Spleen (tissue), 11 donors: ENCODE measurements around the gene TMEM130. TPM values are rescaled to one million over a fixed set of nuclear protein-coding genes. Genes with fewer than 3 reads are reported as not detected.

Source experiments
- DNase-seq: peaks from one replicate; pipeline ENCODE4 v3.0.0-alpha.2; 2020
- H3K27ac ChIP-seq, 8 donors: fragments of 200-600 bp; sonication (generic) in 7 of 8; 1 replicate in 4 of 8; 2 replicates in 4 of 8; pipeline versions ENCODE4 v1.5.0 to v1.8.0; 2016 to 2021; ENCODE audit warnings: inconsistent platforms in 4 of 8, mild to moderate bottlenecking in 4 of 8, moderate library complexity in 1 of 8
- H3K27me3 ChIP-seq, 7 donors: fragments of 200-600 bp; sonication (generic) in 6 of 7; replicated peaks in 1 of 7; 1 replicate in 4 of 7; 2 replicates in 3 of 7; pipeline versions ENCODE4 v1.5.0 to v1.8.0; 2016 to 2021; ENCODE audit warnings: inconsistent platforms in 3 of 7, mild to moderate bottlenecking in 1 of 7
- H3K36me3 ChIP-seq, 6 donors: fragments of 200-600 bp; sonication (generic) in 5 of 6; 1 replicate in 4 of 6; 2 replicates in 2 of 6; pipeline versions ENCODE4 v1.5.0 to v1.8.0; 2016 to 2021; ENCODE audit warnings: inconsistent platforms in 2 of 6
- H3K4me1 ChIP-seq, 6 donors: fragments of 200-600 bp; sonication (generic) in 5 of 6; 1 replicate in 3 of 6; 2 replicates in 3 of 6; pipeline versions ENCODE4 v1.5.0 to v1.8.0; 2016 to 2021; ENCODE audit warnings: inconsistent platforms in 3 of 6
- H3K4me3 ChIP-seq, 8 donors: fragments of 200-600 bp; sonication (generic) in 7 of 8; 1 replicate in 4 of 8; 2 replicates in 4 of 8; pipeline versions ENCODE4 v1.5.0 to v1.8.0; 2016 to 2021; ENCODE audit warnings: inconsistent platforms in 4 of 8, mild to moderate bottlenecking in 4 of 8, moderate library complexity in 2 of 8
- H3K9me3 ChIP-seq, 8 donors: fragments of 200-600 bp; sonication (generic) in 7 of 8; 1 replicate in 4 of 8; 2 replicates in 4 of 8; pipeline versions ENCODE4 v1.5.0 to v1.8.0; 2016 to 2021; ENCODE audit warnings: inconsistent platforms in 4 of 8
- POLR2A ChIP-seq, 3 donors: fragments of 450-650 bp; IDR thresholded peaks; one replicate each; pipeline ENCODE4 v1.5.1; 2017; ENCODE audit warnings: antibody characterized with exemption in 3 of 3, mild to moderate bottlenecking in 1 of 3
- POLR2AphosphoS5 ChIP-seq, 3 donors: sonication (generic); formaldehyde crosslinking; IDR thresholded peaks; one replicate each; pipeline ENCODE4 v1.5.1; 2017; ENCODE audit warnings: antibody characterized with exemption in 3 of 3
- WGBS, 5 donors: extraction: QIAGEN DNeasy Blood & Tissue Kit in 3 of 5; methylation state at CpG; one replicate each; pipeline versions ENCODE4 v1.1.5 to v1.1.7; 2013 to 2018; 5-methylcytosine and 5-hydroxymethylcytosine counted together
- intact Hi-C: fragments of 100-400 bp; cut with DNase I; formaldehyde crosslinking; loops from one replicate; pipeline ENCODE4 v1.15.0; 2023; ENCODE audit warnings: low total_unique reads
- polyA plus RNA-seq, 3 donors: library from polyadenylated mRNA; stranded (reverse); fragments of 200-250 nt; gene quantifications; one replicate each; pipeline ENCODE4 v1.2.1, GENCODE V29; 2013
- total RNA-seq, 7 donors: library from RNA; depleted of rRNA in 3 of 7; stranded (reverse); fragments of >200 nt in 3 of 7; fragmentation: NEBNext Ultra II Directional in 4 of 7; extraction: Animal tissue kit (Norgen Biotek cat#: 25700) in 4 of 7; gene quantifications; one replicate each; pipeline versions ENCODE4 v1.1.0 to v1.2.1, GENCODE V29; 2016 to 2021
- TF ChIP-seq, protein P1 (sequence below), 11 experiments: fragments of 200-600 bp in 7 of 11; fragments of 450-650 bp in 4 of 11; sonication (generic) in 4 of 11; IDR thresholded peaks in 8 of 11; conservative IDR thresholded peaks in 3 of 11; 1 replicate in 7 of 11; 2 replicates in 4 of 11; pipeline versions ENCODE4 v1.4.0 to v1.8.0; 2016 to 2021; ENCODE audit warnings: antibody characterized with exemption in 11 of 11, inconsistent platforms in 4 of 11, mild to moderate bottlenecking in 1 of 11
- donor health status: healthy with polysubstance abuse.
- donor health status: DM: no; HTN: no; CAD: no; lungs with moderate emphysema.
- donor health status: DM: no; HTN: no; CAD: no.
- donor health status: Bipolar disorder and iron deficiency.
- donor health status: healthy.
- donor health status: DM: no; HTN: no; CAD: no.
- donor health status: DM: yes; HTN: yes; CAD: no.

Gene TMEM130
- total and polyA plus RNA-seq, 10 donors: 0.11 to 0.55 (median 0.37) TPM; not detected in 3

DNA sequence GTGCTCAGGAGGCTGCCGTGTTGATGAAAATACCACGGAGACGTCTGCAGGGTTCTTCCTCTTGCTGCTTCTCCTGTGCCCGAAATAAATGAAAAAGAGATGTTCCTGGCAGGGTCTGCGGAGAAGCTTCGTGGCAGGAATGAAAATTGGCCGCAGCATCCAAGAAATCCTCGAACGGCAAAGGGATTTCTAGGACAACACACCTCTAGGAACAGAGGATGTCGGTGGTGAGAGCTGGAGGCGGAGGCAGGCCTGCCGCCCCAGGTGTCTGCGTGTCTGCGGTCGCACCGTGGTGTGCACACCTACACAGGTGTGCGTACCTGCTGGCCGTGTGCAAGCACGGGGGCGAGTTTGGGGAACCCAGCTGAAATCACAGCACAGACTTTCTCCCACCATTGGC lies 43.4 kb downstream of the TMEM130 start:
- Histone ChIP-seq H3K9me3 (no peaks in the 10 kb centered on the region), H3K4me1 (no peaks in the 10 kb centered on the region), H3K36me3 (no peaks in the 10 kb centered on the region), H3K27me3 (peaks cover 0 to 13% (median 0%) of the 10 kb centered on the region in 7 donors), H3K4me3 (no peak overlapping the region), H3K27ac (no peak overlapping the region)
- intact Hi-C loops: no loop called here
- WGBS, 5 donors: 57 to 73% (median 68%) methylated on average over 19 to 20 of the region's 20 CpGs
- TF ChIP-seq, protein P1, sequence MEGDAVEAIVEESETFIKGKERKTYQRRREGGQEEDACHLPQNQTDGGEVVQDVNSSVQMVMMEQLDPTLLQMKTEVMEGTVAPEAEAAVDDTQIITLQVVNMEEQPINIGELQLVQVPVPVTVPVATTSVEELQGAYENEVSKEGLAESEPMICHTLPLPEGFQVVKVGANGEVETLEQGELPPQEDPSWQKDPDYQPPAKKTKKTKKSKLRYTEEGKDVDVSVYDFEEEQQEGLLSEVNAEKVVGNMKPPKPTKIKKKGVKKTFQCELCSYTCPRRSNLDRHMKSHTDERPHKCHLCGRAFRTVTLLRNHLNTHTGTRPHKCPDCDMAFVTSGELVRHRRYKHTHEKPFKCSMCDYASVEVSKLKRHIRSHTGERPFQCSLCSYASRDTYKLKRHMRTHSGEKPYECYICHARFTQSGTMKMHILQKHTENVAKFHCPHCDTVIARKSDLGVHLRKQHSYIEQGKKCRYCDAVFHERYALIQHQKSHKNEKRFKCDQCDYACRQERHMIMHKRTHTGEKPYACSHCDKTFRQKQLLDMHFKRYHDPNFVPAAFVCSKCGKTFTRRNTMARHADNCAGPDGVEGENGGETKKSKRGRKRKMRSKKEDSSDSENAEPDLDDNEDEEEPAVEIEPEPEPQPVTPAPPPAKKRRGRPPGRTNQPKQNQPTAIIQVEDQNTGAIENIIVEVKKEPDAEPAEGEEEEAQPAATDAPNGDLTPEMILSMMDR (IDR thresholded peaks at IDR 0.05 in 8 of 11, conservative IDR thresholded peaks at IDR 0.05 in 3 of 11): no peak
- TF ChIP-seq POLR2A (IDR thresholded peaks at IDR 0.05) (no peak), POLR2AphosphoS5 (IDR thresholded peaks at IDR 0.05) (no peak)
- no peak for DNase-seq

- Histone ChIP-seq H3K27me3 (peaks cover 0 to 13% (median 0%) of the 10 kb centered on the region in 7 donors), H3K9me3 (no peaks in the 10 kb centered on the region), H3K27ac (no peak overlapping the region), H3K36me3 (no peaks in the 10 kb centered on the region), H3K4me1 (no peaks in the 10 kb centered on the region), H3K4me3 (no peak overlapping the region)
- intact Hi-C loops: no loop called here
- no peak for DNase-seq
- WGBS, 5 donors: 91 to 97% (median 93%) methylated on average over 4 of the region's 4 CpGs
- no peak for TF ChIP-seq POLR2A (IDR thresholded peaks at IDR 0.05)
- no peak for TF ChIP-seq POLR2AphosphoS5 (IDR thresholded peaks at IDR 0.05)
- TF ChIP-seq, protein P1 (IDR thresholded peaks at IDR 0.05 in 8 of 11, conservative IDR thresholded peaks at IDR 0.05 in 3 of 11): no peak
Observed at GRCh38 chr7:98823226-98823625, 46.6 kb downstream of the TMEM130 start.

DNA sequence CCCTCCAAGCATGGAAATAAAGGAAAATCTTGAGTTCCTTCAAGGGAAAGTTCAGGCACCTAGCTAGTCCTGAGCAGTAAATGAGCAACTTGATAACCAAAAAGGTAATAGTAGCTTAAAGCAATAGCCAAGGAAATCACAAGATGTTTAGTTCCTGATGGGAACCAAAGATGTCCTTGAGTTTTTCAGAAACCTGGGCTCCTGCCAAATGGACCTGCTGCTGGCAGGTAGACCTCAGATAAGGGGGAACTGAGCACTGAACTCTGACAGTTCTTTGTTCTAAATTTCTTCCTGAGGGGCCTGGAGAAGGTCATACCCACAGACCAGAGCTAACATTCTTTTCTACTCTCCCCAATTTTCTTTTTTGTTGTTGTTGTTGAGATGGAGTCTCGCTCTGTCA lies 48.5 kb downstream of the TMEM130 start:
- no peak for DNase-seq
- no peaks in the 10 kb centered on the region for H3K36me3 ChIP-seq
- WGBS, 5 donors: 76 to 94% (median 88%) methylated on average over 1 of the region's 1 CpG
- intact Hi-C loops: no loop called here
- no peak overlapping the region for H3K27ac ChIP-seq
- H3K4me1 ChIP-seq: no peaks in the 10 kb centered on the region
- H3K9me3 ChIP-seq: no peaks in the 10 kb centered on the region
- no peak for TF ChIP-seq POLR2AphosphoS5 (IDR thresholded peaks at IDR 0.05)
- TF ChIP-seq, protein P1 (IDR thresholded peaks at IDR 0.05 in 8 of 11, conservative IDR thresholded peaks at IDR 0.05 in 3 of 11): no peak
- TF ChIP-seq POLR2A (IDR thresholded peaks at IDR 0.05): no peak
- no peak overlapping the region for H3K4me3 ChIP-seq
- H3K27me3 ChIP-seq: peaks cover 0 to 5% (median 0%) of the 10 kb centered on the region in 7 donors

DNA sequence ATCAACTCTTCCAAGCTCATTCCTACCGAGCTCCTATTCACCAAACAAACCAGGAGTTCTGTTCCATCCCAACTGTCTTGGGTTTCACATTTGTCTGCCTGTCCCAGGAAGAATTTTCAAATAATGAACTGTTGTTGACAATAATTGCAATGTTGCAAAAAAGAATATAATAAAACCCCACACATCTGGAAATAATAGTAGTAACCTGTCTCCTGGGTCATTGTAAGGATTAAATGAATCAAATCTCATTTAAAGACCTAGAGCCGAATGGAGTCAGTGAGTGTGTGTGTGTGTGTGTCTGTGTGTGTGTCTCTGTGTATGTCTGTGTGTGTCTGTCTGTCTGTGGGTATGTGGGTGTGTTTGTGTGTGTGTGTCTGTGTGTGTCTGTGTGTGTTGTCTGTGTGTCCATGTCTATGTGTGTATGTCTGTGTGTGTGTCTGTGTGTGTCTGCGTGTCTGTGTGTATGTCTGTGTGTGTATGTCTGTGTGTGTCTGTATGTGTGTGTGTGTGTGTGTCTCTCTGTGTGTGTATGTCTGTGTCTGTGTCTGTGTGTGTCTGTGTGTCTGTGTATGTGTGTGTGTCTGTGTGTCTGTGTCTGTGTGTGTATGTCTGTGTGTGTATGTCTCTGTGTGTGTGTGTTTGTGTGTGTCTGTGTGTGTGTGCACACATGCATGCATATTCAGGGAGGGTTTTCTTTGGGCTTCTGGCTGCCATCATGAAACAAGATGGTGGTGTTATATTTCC lies 52.7 kb downstream of the TMEM130 start:
- no peaks in the 10 kb centered on the region for H3K4me1 ChIP-seq
- no peak overlapping the region for H3K4me3 ChIP-seq
- peaks cover 0 to 3% (median 0%) of the 10 kb centered on the region in 7 donors for H3K27me3 ChIP-seq
- no peaks in the 10 kb centered on the region for H3K9me3 ChIP-seq
- H3K27ac ChIP-seq: no peak overlapping the region
- H3K36me3 ChIP-seq: no peaks in the 10 kb centered on the region
- DNase-seq: no peak
- TF ChIP-seq POLR2AphosphoS5 (IDR thresholded peaks at IDR 0.05): no peak
- no peak for TF ChIP-seq POLR2A (IDR thresholded peaks at IDR 0.05)
- TF ChIP-seq, protein P1 (IDR thresholded peaks at IDR 0.05 in 8 of 11, conservative IDR thresholded peaks at IDR 0.05 in 3 of 11): no peak
- 87 to 92% (median 89%) methylated on average over 3 of the region's 3 CpGs for WGBS, 5 donors
- intact Hi-C loops: no loop called here
